Ovary (tissue), 9 donors: Measurements from ENCODE around the gene TPSG1. TPM values are rescaled to one million over a fixed set of nuclear protein-coding genes. Genes with fewer than 3 reads are reported as not detected.

ENCODE experiments used
- DNase-seq, 5 donors: peaks; one replicate each; pipeline ENCODE4 v3.0.0-alpha.2; 2019 to 2020
- H3K27ac ChIP-seq, 2 donors: fragments of 200-600 bp; one replicate each; pipeline versions ENCODE4 v1.5.1 to v1.8.0; 2019 to 2022
- H3K27me3 ChIP-seq: fragments of 200-600 bp; one replicate; pipeline ENCODE4 v1.8.0; 2022
- H3K36me3 ChIP-seq: fragments of 200-600 bp; sonication (generic); one replicate; pipeline ENCODE4 v1.5.1; 2019
- H3K4me1 ChIP-seq: one replicate; pipeline ENCODE4 v1.8.1; 2013; ENCODE audit warnings: mild to moderate bottlenecking, moderate library complexity; ENCODE audit not compliant: insufficient read depth
- H3K4me3 ChIP-seq: fragments of 200-600 bp; sonication (generic); one replicate; pipeline ENCODE4 v1.5.1; 2017
- H3K9me3 ChIP-seq, 2 donors: fragments of 200-600 bp in 1 of 2; sonication (generic) in 1 of 2; one replicate each; pipeline versions ENCODE4 v1.5.1 to v1.8.1; 2013 to 2019; ENCODE audit warnings: mild to moderate bottlenecking in 1 of 2, moderate library complexity in 1 of 2
- CTCF ChIP-seq, 3 donors: fragments of 450-650 bp in 2 of 3; fragments of 200-600 bp in 1 of 3; IDR thresholded peaks; one replicate each; pipeline versions ENCODE4 v1.5.1 to v1.8.0; 2016 to 2022; ENCODE audit warnings: antibody characterized with exemption in 3 of 3, mild to moderate bottlenecking in 1 of 3
- EP300 ChIP-seq: sonication (generic); formaldehyde crosslinking; IDR thresholded peaks from one replicate; pipeline ENCODE4 v1.6.1; 2017; ENCODE audit warnings: antibody characterized with exemption
- POLR2A ChIP-seq: fragments of 450-650 bp; IDR thresholded peaks from one replicate; pipeline ENCODE4 v1.6.1; 2017; ENCODE audit warnings: antibody characterized with exemption, mild to moderate bottlenecking, moderate library complexity
- WGBS, 3 donors: extraction: QIAGEN DNeasy Blood & Tissue Kit in 1 of 3; methylation state at CpG; one replicate each; pipeline versions ENCODE4 v1.1.5 to v1.1.7; 2013 to 2017; 5-methylcytosine and 5-hydroxymethylcytosine counted together
- intact Hi-C, 4 donors: fragments of 100-400 bp; cut with DNase I; formaldehyde crosslinking; loops; one replicate each; pipeline versions ENCODE4 v1.11.0 to v1.15.1; 2022 to 2023
- polyA plus RNA-seq, 2 donors: library from polyadenylated mRNA; stranded (reverse); fragments of 200-250 nt in 1 of 2; fragments of 350-450 nt in 1 of 2; fragmentation: Illumina TruSeq in 1 of 2; extraction: RNeasy Lipid Tissue Mini Kit (QIAGEN cat#74804) in 1 of 2; gene quantifications; one replicate each; pipeline ENCODE4 v1.2.3, GENCODE V29; 2013 to 2014
- total RNA-seq, 7 donors: library from RNA; depleted of rRNA in 2 of 7; stranded (reverse); fragments of >200 nt in 2 of 7; fragmentation: NEBNext Ultra II Directional in 3 of 7; extraction: Animal tissue kit (Norgen Biotek cat#: 25700) in 3 of 7; gene quantifications; one replicate each; pipeline versions ENCODE4 v1.1.0 to v1.2.4, GENCODE V29; 2016 to 2023
- donor health status: DM: no; HTN: no; CAD: no; lungs with moderate emphysema.
- donor health status: DM: no; HTN: no; CAD: no.
- donor health status: Bipolar disorder and iron deficiency.
- donor health status: DM: yes; HTN: yes; CAD: no.
- donor health status: DM: no; HTN: no; CAD: no.
- donor health status: DM: yes; HTN: yes; CAD: no.

The TPSG1 gene
- total and polyA plus RNA-seq, 9 donors = 0.08 to 1.3 (median 0.22) TPM; not detected in 6

- Histone ChIP-seq H3K27ac (peak overlapping the region; percentile 9 to 94), H3K36me3 (no peaks in the 10 kb centered on the region), H3K4me1 (peaks cover 38% of the 10 kb centered on the region), H3K27me3 (no peaks in the 10 kb centered on the region), H3K9me3 (no peaks in the 10 kb centered on the region), H3K4me3 (no peak overlapping the region)
- TF ChIP-seq CTCF (IDR thresholded peaks at IDR 0.05) (no peak), EP300 (no peak), POLR2A (no peak)
- intact Hi-C loops = no loop called here
- DNase-seq = peak in 1 of 5 donors; percentile 65
- 22 to 31% (median 24%) methylated on average over 38 to 39 of the region's 39 CpGs for WGBS, 3 donors
Measured at GRCh38 chr16:1181404-1182315, 43.4 kb downstream of the TPSG1 start.

GRCh38 chr16:1180549-1181403 lies 44.3 kb downstream of the TPSG1 start:
- H3K36me3 ChIP-seq = no peaks in the 10 kb centered on the region
- H3K4me1 ChIP-seq = peaks cover 38% of the 10 kb centered on the region
- H3K9me3 ChIP-seq = no peaks in the 10 kb centered on the region
- DNase-seq = peak; percentile 76 to 81 (median 77)
- H3K27me3 ChIP-seq = no peaks in the 10 kb centered on the region
- no peak for TF ChIP-seq CTCF (IDR thresholded peaks at IDR 0.05)
- no peak for TF ChIP-seq EP300
- no peak for TF ChIP-seq POLR2A
- WGBS, 3 donors = 29 to 41% (median 35%) methylated on average over 34 to 38 of the region's 38 CpGs
- peak overlapping the region; percentile 24 to 94 for H3K27ac ChIP-seq
- intact Hi-C loops = no loop called here
- H3K4me3 ChIP-seq = no peak overlapping the region

GRCh38 chr16:1178295-1178910 lies 46.7 kb downstream of the TPSG1 start:
- TF ChIP-seq CTCF (IDR thresholded peaks at IDR 0.05) (no peak), POLR2A (no peak), EP300 (no peak)
- DNase-seq = no peak
- Histone ChIP-seq H3K36me3 (no peaks in the 10 kb centered on the region), H3K9me3 (no peaks in the 10 kb centered on the region), H3K4me3 (no peak overlapping the region), H3K27ac (no peak overlapping the region), H3K4me1 (peaks cover 39% of the 10 kb centered on the region), H3K27me3 (no peaks in the 10 kb centered on the region)
- 77 to 89% (median 87%) methylated on average over 21 of the region's 21 CpGs for WGBS, 3 donors
- intact Hi-C loops = no loop called here

GRCh38 chr16:1177750-1178149 lies 47.3 kb downstream of the TPSG1 start:
- no peak for DNase-seq
- no peak overlapping the region for H3K27ac ChIP-seq
- WGBS, 3 donors = 70 to 77% (median 75%) methylated on average over 11 to 13 of the region's 13 CpGs
- H3K4me3 ChIP-seq = no peak overlapping the region
- no peaks in the 10 kb centered on the region for H3K36me3 ChIP-seq
- intact Hi-C loops = no loop called here
- peaks cover 39% of the 10 kb centered on the region for H3K4me1 ChIP-seq
- no peaks in the 10 kb centered on the region for H3K9me3 ChIP-seq
- H3K27me3 ChIP-seq = no peaks in the 10 kb centered on the region
- TF ChIP-seq CTCF (IDR thresholded peaks at IDR 0.05) (no peak), EP300 (no peak), POLR2A (no peak)
